ENCODE data around the gene ATP6V0C.

- TF ChIP-seq CTCF (IDR thresholded peaks at IDR 0.05; ENCODE audit: control extremely low read depth in 1 of 3, insufficient read depth in 1 of 3, low read depth in 1 of 3, low read length in 3 of 3) (no peak), EP300 (IDR thresholded peaks at IDR 0.05; ENCODE audit: borderline replicate concordance in 1 of 2, low read depth in 2 of 2, low read length in 2 of 2) (no peak), POLR2AphosphoS5 (IDR thresholded peaks at IDR 0.05; ENCODE audit: low read depth, low read length) (peak; percentile 43; the same call in 1 of the 2 replicates), POU5F1 (IDR thresholded peaks at IDR 0.05; ENCODE audit: low read depth, low read length) (no peak), USF2 (IDR thresholded peaks at IDR 0.05; ENCODE audit: low read length) (no peak), SIN3A (conservative IDR thresholded peaks at IDR 0.05 in 1 of 2, IDR thresholded peaks at IDR 0.05 in 1 of 2; ENCODE audit: low read depth in 1 of 2, low read length in 2 of 2) (0 out of 4 replicates have a peak, but pooled peaks of 1 of the 2 experiments have one; percentile 50), ATF2 (IDR thresholded peaks at IDR 0.05; ENCODE audit: low read length) (no peak), POLR2A (IDR thresholded peaks at IDR 0.05; ENCODE audit: control extremely low read depth in 1 of 2, low read depth in 2 of 2, low read length in 2 of 2) (peak; percentile 56 to 57; a peak in 2 of 3 replicates), SRF (IDR thresholded peaks at IDR 0.05; ENCODE audit: low read depth, low read length) (no peak), RBBP5 (IDR thresholded peaks at IDR 0.05; ENCODE audit: borderline replicate concordance, low read depth, low read length) (peak; percentile 55; the same call in 1 of the 2 replicates), HDAC6 (IDR thresholded peaks at IDR 0.05; ENCODE audit: low read depth, low read length) (no peak), NRF1 (IDR thresholded peaks at IDR 0.05; ENCODE audit: low read depth, low read length) (no peak), KDM5A (IDR thresholded peaks at IDR 0.05; ENCODE audit: low read length) (no peak), YY1 (IDR thresholded peaks at IDR 0.05; ENCODE audit: low read depth, low read length) (peak; percentile 87; the same call in 1 of the 2 replicates)
These were observed 24.0 kb downstream of the ATP6V0C start, which contains the start of gene PDPK1 for GRCh38 chr16:2537451-2538379.

Data from H1 (cell line).